Measurements from ENCODE around the gene ASXL3. TPM values are rescaled to one million over a fixed set of nuclear protein-coding genes. Genes with fewer than 3 reads are reported as not detected.

The ASXL3 gene
- total RNA-seq, 1 experiment from 2014 or later, result not detected

DNA sequence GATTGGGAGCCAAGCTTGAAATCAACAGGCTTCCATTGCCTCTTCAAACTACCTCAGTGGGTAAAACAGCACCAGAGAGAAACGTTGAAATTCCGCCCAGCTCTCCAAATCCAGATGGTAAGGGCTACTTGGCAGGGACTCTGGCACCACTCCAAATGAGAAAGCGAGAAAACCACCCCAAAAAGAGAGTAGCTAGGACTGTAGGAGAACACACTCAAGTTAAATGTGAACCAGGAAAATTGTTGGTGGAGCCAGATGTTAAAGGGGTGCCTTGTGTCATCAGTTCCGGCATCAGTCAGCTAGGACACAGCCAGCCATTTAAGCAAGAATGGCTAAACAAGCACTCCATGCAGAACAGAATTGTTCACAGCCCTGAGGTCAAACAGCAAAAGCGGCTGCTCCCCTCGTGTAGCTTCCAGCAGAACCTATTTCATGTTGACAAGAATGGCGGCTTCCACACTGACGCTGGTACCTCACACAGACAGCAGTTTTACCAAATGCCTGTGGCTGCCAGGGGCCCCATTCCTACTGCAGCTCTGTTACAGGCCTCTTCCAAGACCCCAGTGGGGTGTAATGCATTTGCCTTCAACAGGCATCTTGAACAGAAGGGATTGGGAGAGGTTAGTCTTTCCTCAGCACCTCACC is 167.3 kb downstream of the ASXL3 start:
- Histone ChIP-seq H3K79me2 (ENCODE audit: insufficient read depth, low read length) (no peaks in the 10 kb centered on the region), H3K4me1 (ENCODE audit: control insufficient read depth in 1 of 2, insufficient read depth in 2 of 2, low read length in 2 of 2) (no peaks in the 10 kb centered on the region), H3K4me2 (ENCODE audit: low read length) (no peak overlapping the region), H3K36me3 (ENCODE audit: control insufficient read depth in 1 of 2, insufficient read depth in 2 of 2, low read length in 2 of 2) (no peaks in the 10 kb centered on the region), H3K9me3 (ENCODE audit: control insufficient read depth in 1 of 2, insufficient read depth in 1 of 2, low read depth in 1 of 2, low read length in 2 of 2) (peaks cover 1 to 13% of the 10 kb centered on the region in 2 experiments; a peak in 2 of 4 replicates), H3K27me3 (ENCODE audit: insufficient read depth, low read length) (no peaks in the 10 kb centered on the region), H4K20me1 (ENCODE audit: insufficient read depth) (no peaks in the 10 kb centered on the region), H3K27ac (ENCODE audit: low read depth, low read length) (no peak overlapping the region), H3K4me3 (replicated peaks in 1 of 2; ENCODE audit: low read depth in 1 of 2, low read length in 2 of 2) (no peak overlapping the region), H3K9me2 (ENCODE audit: insufficient read depth) (no peaks in the 10 kb centered on the region), H3K9ac (ENCODE audit: low read length) (no peak overlapping the region), H2AFZ (ENCODE audit: low read depth, low read length, poor library complexity, severe bottlenecking) (no peak overlapping the region)
- POLR2A ChIA-PET, result no interaction called here
- DNase-seq (ENCODE audit: low read depth, low spot score) (no peak), ATAC-seq (no peak)
- RAD21 ChIA-PET (ENCODE audit: low non-redundant PET in 1 of 2, low total read pairs in 2 of 2, uncharacterized antibody in 2 of 2, unreplicated experiment in 2 of 2), result no interaction called here
- no peak for TF ChIP-seq ZNF274 (IDR thresholded peaks at IDR 0.05; ENCODE audit: low read depth, low read length)
- no peak for TF ChIP-seq CBX3 (IDR thresholded peaks at IDR 0.05; ENCODE audit: low read depth)
- TF ChIP-seq, protein P1, sequence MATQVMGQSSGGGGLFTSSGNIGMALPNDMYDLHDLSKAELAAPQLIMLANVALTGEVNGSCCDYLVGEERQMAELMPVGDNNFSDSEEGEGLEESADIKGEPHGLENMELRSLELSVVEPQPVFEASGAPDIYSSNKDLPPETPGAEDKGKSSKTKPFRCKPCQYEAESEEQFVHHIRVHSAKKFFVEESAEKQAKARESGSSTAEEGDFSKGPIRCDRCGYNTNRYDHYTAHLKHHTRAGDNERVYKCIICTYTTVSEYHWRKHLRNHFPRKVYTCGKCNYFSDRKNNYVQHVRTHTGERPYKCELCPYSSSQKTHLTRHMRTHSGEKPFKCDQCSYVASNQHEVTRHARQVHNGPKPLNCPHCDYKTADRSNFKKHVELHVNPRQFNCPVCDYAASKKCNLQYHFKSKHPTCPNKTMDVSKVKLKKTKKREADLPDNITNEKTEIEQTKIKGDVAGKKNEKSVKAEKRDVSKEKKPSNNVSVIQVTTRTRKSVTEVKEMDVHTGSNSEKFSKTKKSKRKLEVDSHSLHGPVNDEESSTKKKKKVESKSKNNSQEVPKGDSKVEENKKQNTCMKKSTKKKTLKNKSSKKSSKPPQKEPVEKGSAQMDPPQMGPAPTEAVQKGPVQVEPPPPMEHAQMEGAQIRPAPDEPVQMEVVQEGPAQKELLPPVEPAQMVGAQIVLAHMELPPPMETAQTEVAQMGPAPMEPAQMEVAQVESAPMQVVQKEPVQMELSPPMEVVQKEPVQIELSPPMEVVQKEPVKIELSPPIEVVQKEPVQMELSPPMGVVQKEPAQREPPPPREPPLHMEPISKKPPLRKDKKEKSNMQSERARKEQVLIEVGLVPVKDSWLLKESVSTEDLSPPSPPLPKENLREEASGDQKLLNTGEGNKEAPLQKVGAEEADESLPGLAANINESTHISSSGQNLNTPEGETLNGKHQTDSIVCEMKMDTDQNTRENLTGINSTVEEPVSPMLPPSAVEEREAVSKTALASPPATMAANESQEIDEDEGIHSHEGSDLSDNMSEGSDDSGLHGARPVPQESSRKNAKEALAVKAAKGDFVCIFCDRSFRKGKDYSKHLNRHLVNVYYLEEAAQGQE (IDR thresholded peaks at IDR 0.05; ENCODE audit: low read depth), result no peak
- no peak for TF ChIP-seq EZH2 (IDR thresholded peaks at IDR 0.05)
- TF ChIP-seq EZH2phosphoT487 (IDR thresholded peaks at IDR 0.05; ENCODE audit: borderline replicate concordance), result no peak
- TF ChIP-seq TCF7L2 (IDR thresholded peaks at IDR 0.05; ENCODE audit: borderline replicate concordance, extremely low read depth, insufficient read depth, insufficient read length), result no peak
- no peak for TF ChIP-seq EGR1 (IDR thresholded peaks at IDR 0.05; ENCODE audit: low read depth)
- TF ChIP-seq POLR2A (IDR thresholded peaks at IDR 0.05; ENCODE audit: borderline replicate concordance, extremely low read depth, insufficient read depth, insufficient read length), result no peak
- TF ChIP-seq RAD21 (IDR thresholded peaks at IDR 0.05; ENCODE audit: low read depth), result no peak
- TF ChIP-seq YY1 (IDR thresholded peaks at IDR 0.05; ENCODE audit: extremely low read depth, insufficient replicate concordance, low read depth, low read length), result no peak
- TF ChIP-seq POLR2AphosphoS5 (IDR thresholded peaks at IDR 0.05; ENCODE audit: low read depth, low read length), result no peak
- TF ChIP-seq SRF (IDR thresholded peaks at IDR 0.05; ENCODE audit: low read depth), result no peak
- CTCF ChIA-PET, result no interaction called here
- no TSS peak for BruUV-seq (replicated peaks)
- intact Hi-C loops (cut with micrococcal nuclease), result no loop called here

Data from HCT116 (cell line).